CD1c-positive myeloid dendritic cell (primary cell): ENCODE measurements around the gene PCBP2.
"Not testable (repeated sequence)": the region's sequence is repeated elsewhere in the genome, so short reads cannot be mapped to it uniquely, and the experiment has no call there.

Experiments
- DNase-seq: peaks from one replicate; pipeline ENCODE4 v3.0.0-alpha.2; 2016; ENCODE audit errors: extremely low spot score

PCBP2 gene

DNA sequence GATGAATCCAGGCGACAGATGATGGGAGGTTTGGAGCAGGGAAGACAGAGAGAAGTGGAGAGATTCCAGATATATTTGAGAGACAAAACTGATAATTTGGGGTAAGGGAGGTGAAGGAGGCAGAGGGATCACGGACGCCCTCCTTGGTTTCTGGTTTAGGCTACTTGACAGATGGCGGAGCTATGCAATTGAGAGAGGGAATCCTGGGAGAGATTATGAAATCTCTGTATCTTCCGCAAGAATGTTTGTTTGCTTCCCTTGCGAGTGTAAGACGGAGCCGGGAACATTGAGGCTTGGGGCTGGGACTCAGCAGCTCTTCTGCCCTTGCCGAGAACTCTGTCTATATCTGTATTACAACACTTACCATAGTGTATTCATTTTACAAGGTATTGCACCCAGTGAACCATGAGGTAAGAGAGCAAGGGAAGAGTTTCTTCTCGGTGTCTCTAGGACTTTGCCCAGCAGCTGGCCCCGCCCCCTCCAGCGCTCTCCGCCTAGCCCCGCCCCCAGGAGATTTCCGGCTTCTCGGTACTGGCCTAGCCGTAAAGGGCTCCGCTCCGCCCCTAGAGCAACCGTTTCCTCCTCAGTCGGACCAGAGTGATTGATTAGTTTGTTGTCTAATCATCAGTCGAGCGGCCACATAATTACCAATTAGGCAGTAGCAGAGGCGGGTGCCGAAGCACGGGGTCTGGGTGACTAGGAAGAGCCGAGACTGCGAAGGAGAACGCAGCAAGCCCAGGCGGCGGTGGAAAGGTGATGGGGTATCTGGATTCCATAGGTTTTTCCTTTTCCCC is 10.7 kb upstream of the PCBP2 start, which contains the start of gene PRR13:
TSS of gene PRR13 (plus strand) at position 695 of the 794 bp plus-strand sequence. CDS start 981 bp downstream, outside the sequence.
- peak; percentile 99 for DNase-seq

DNA sequence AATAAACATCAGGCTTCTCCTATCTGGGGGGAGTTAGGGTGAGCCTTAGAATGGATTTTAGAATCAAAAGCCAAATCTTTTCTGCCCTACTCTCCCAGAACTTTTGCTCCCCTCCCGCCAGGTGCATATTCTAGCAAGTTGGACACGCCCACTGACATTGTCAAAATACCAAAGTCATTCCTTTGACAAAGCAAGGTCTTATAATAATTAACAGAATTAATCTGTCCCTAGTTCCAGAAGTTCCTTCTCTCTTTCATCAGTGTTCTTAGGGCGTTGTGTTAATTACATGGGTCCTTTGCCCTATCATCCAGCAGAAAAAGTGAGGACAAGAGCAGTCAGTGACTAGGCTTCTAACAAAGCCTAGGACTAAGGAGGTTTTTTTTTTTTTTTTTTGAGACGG is 7.9 kb upstream of the PCBP2 start:
- no peak for DNase-seq

DNA sequence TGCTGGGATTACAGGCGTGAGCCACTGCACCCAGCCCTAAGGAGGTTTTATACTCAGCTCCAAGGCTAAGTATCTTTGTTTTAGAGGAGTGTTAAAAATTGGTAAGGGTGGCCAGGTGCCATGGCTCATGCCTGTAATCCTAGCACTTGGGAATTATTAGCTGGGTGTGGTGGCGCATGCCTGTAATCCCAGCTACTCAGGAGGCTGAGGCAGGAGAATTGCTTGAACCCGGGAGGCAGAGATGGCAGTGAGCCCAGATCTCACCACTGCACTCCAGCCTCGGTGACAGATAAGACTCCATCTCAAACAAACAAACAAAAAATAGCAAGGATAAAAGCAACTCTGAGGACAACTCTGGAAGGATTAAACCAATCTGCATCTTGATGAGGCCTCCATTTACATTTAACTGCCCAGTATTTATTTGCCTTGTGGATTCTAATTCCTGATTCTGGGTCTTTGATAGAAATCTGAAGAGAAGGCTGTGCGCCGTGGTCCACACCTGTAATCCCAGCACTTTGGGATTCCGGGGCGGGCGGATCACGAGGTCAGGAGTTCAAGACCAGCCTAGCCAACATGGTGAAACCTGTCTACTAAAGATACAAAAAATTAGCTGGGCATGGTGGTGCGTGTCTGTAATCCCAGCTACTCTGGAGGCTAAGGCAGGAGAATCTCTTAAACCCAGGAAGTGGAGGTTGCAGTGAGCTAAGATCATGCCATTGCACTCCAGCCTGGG is 7.1 kb upstream of the PCBP2 start:
- not testable (repeated sequence) for DNase-seq

DNA sequence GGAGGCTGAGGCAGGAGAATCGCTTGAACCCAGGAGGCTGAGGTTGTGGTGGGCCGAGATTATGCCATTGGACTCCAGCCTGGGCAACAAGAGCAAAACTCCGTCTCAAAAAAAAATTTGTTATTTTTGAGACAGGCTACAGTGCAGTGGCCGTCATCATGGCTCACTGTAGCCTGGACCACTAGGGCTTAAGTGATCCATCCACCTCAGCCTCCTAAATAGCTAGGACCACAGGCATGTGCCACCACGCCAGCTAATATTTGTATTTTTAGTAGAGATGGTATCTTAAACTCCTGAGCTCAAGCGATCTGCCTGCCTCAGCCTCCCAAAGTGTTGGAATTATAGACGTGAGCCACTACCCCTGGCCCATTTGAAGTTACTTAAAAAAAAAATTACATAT is 966 bp upstream of the PCBP2 start:
- no peak for DNase-seq

DNA sequence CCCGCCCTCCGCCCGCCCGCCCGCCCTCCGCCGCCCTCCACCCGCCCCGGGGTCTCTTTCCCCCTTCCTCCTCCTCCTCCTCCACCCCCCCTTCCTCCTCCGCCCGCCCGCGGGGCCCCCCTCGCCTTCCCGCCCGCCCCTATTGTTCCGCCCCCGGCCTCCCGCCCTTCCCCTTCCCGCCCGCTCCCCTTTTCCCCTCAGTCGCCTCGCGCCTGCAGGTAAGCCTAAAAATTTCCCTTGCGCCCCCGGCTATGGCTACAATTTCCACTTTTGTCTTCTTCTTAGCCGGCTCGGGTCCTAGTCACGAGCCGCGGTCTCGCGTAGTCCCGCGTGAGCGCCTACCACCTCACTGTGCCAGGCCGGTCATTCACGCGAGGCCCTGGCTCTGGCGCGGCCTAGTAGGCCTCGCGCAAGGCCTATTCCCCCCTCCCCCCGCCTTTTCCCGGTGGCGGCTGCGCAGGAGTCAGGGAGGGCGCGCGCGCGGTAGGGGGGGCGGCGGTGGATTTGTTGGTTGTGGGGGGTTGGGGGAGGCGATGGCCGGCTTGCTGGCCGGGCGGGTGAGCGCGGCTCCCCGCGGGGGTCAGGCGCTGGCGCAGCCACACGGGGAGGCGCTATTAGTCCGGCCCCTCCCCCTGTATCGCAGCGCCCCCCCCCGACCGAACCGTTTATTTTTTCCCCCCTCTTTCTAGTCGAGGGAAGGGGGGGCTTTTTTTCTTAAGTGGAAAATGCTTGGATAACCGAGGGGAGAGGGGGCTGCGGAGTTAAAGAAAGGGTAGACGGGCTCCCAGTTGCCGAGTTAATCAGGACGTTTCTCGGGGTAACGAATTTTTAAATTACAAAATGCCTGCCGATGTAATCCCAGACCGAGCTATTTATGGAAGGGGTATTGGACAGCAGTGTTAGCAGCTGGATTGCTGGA is 516 bp downstream of the PCBP2 start:
- DNase-seq: peak; percentile 80

DNA sequence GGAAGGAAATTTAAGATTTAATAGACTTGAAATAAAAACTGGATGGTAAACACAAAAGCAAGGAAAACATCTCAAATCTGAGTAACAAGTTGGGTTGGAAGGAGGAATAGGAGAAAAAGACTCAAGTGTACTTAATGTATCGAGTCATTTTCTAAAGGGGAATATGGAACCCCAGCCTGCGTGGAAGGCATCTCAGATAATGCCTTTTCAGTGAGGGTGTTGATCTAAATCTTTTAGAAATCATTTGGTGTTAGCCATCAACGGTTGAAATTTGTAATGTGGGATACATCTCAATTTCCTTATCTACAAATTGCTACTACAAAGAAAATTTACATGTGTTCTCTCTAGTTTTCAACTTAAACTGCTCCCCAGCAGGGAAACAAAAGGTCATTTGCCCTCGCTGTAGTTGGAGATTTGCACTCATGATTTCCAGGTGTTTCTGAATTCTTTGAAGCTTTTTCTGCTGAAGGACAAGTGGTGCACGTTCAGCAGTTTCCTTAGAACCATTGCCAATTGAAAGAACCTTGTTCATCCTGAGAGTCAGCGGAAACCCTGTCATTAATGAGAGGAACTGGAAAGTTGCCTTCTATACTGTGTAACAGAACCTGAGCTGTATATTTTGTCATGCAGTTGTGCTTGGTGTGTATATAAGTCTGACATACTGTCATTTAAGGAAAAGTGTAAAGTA is 2.2 kb downstream of the PCBP2 start:
- DNase-seq: no peak

DNA sequence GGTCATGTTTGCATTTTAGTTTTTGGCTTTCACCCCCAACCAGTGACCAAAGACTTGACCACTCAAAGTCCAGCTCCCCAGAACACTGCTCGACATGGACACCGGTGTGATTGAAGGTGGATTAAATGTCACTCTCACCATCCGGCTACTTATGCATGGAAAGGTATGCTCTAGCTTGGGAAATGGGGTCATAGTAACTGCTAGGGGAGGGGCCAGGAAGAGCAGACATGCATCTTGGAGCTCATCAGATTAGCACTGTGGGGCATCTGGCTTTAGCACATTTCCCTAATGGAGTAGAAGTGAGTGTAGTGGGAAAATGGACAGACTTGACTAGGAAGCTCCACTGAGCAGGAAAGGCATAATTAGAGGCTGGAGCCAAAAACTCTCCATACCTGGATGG is 2.8 kb downstream of the PCBP2 start:
- no peak for DNase-seq

DNA sequence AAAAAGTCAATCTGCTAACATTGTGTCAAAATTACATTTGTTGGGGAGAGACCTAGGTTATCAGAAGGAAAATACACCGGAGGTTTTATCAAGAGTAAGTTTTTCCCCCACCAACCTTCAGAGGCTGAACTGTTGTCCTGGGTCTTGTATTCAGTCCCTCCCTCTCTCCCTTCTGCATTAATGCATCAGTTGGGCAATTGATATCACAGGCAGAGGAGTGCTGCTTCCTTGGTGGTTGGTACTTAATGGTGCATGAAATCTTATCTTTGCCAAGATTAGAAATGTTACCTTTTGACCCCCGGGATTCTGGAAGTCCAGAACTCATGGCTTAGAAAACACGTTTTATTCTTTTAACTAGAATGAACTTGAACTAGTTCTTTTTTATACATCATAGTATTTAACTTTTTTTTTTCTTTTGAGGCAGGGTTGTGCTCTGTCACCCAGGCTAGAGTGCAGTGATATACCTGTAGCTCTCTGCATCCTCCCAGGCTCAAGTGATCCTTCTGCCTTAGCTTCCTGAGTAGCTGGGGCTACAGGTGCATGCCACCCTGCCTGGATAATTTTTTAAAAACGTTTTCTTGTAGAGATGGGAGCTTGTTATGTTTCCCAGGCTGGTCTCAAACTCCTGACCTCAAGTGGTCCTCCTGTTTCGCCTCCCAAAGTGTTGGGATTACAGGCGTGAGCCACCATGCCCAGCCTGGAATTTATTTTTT is 4.9 kb downstream of the PCBP2 start:
- DNase-seq: no peak

DNA sequence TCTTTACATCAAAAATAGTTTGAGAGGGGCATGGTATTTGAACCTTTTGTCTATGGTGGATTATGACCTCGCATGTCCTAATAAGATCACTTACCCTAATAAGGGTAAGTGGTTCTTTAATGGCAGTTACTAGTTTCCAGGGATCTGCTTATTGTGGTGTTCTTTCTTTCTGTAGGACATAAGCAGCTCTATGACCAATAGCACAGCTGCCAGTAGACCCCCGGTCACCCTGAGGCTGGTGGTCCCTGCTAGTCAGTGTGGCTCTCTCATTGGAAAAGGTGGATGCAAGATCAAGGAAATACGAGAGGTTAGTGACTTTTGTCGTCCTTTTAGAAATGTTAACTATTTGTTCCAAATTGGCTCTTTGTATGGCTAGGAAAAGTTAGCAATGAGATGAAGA is 7.2 kb downstream of the PCBP2 start:
- DNase-seq: no peak

DNA sequence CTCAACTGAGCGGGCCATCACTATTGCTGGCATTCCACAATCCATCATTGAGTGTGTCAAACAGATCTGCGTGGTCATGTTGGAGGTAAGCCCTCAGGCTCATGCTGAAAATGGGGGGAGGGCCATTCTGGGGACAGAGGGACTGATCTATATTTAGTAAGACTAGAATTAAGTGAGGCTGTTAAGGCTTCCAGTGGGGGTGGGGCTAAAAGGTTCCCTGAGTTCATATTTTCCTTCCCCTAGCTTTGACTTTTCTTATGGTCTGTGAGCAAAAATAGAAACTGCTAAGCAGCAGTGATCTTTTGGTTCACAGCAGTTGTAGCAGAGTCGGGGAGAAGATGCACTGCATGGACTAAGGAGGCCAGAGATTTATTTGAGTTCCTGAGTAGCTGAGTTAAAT is 9.2 kb downstream of the PCBP2 start:
- DNase-seq: no peak

DNA sequence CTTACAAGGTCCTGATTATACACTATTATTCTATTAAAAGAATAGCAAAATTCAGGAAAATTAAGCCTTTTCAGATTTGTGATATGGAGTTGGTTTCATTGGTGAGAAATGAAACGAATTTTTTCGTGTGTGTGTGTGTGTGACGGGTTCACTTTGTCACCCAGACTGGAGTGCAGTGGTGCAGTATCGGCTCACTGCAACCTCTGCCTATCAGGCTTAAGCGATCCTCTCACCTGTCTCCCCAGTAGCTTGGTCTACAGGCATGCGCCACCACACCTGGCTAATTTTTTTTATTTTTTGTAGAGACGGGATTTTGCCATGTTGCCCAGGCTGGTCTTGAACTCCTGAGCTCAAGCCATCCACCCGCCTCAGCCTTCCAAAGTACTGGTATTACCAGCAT is 9.7 kb downstream of the PCBP2 start:
- no peak for DNase-seq

DNA sequence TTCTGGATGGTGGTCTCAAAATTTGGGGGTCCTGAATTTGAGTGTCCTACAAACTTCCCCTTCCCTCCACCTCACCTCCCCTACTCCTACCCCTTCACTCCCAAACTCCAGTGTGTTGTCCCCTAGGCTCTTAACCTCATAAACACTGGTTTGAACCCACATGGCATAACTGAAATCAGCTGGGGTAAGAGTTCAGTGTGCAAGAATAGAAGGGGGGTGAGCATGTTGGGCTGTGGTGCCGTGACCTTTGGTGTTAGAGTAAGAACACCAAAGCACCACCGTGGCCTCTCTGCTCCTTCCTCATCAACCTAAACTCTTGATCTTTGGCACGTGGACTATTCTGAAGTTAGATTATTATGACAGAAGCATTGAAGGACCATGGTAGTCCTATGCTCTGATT is 11.0 kb downstream of the PCBP2 start:
- DNase-seq: no peak

DNA sequence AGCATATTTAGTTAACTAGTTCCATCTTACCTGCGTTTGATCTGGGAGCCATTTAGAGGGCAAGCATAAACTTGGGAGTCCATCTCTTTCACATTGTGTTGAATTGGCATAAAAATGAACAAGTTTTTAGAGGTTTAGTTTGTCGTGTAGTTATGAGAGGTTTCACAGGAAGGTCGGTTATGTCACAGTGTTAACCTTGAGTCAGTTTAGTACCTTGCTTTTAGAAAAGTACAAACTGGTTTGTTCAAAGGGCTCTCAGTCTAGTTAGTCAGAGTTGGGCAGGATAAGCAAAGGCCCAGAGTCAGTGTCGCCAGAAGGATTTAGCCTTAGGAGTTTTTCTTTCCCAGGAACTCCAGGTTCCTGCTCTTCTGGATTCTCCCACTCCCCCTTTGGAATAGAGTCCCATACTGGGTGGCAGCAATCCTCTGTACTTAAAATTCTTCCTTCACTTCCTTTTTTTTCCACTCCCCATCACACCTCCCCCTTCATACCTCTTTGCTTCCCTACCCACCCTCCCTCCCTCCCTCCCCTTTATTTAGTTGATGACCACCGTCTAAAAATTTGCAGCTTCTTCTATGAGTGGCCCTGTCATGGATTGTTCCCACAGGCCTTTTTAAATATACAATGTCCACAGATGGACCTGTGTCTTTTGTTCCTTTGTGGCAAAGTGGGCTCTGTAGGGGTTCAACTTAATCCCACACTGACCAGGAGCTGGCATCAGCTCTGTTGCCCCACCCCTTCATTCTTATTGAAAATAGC is 12.1 kb downstream of the PCBP2 start:
- DNase-seq: no peak

DNA sequence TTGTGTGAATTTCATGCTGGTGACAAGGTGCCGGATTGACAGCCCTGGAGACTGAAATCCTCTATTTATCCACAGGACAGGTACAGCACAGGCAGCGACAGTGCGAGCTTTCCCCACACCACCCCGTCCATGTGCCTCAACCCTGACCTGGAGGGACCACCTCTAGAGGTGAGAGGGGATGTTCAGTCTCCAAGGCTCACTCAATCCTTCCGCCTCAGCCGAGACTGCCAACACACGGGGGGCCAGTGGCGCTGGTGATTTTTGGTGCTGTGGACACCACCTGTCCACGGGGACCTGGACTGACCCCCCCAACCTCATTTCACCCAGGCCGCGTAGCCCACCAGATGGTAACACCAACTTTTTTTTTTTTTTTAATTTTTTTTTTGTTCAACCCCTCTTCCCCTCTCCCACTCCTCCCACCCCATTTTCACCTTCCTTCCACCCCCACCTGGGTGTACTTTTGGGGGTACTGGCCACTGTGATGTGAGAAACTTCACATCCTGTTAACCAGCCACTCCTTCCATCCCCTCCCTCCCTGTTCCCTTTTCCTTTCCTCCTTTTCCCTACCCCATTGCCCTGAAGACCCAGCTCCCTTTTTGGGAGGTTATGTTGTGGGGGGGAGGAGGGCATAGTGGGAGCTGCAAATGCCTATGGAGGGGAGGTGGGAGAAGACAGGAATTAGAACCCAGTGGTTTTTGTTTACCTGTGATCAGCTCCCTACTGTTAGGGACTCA is 12.9 kb downstream of the PCBP2 start:
- DNase-seq: no peak

DNA sequence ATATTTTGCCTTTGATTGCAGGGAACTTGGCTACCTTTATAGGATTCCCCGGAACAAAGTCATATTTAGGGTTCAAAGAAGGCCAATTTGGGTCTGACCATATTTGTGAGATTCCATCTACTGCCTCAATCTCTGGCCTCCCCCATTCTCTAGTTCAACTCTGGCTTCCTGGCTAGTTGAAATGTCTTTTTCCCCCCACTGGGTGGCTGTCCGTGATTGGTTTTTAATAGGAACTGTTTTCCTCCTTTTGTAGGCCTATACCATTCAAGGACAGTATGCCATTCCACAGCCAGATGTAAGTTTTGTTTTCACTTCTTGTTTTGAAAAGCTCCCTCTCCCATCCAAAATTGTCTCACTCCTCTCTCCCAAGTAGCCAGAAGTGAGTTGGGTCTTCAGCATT is 13.8 kb downstream of the PCBP2 start:
- DNase-seq: peak; percentile 36

DNA sequence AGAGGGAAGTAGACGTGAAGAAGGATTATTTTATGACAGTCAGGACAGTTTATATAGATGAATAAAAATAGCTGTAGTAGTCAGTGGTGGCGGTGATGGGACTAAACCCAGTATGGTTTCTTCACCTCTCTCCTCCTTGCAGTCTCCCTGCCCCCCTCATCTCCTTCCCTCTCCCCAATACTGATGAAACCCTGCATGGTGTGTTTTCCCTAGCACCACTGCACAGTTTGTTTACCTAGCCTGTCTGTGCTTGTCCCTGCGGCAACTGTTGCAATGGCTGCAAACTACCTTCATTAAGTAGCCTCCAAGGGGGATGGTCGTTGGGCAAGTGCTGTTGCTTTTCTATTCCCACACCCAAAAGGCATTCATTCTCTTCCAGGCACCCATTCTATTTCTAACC is 14.7 kb downstream of the PCBP2 start:
- DNase-seq: no peak

DNA sequence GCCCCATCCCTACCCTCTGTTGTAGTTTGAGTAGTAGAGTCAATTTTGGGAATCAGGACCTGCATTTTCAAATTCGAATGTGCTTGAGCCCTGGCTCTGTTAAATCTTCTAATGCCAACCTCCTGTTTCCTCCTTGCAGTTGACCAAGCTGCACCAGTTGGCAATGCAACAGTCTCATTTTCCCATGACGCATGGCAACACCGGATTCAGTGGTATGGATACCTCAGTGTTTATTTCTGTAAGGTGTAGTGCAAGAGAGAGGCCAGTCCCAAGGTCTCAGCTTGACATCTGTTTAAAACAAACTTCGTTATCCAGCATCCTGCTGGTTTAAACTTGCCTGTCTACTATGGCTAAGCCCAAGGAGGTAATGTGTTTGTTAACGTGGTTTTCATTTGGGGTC is 15.2 kb downstream of the PCBP2 start:
- DNase-seq: no peak

DNA sequence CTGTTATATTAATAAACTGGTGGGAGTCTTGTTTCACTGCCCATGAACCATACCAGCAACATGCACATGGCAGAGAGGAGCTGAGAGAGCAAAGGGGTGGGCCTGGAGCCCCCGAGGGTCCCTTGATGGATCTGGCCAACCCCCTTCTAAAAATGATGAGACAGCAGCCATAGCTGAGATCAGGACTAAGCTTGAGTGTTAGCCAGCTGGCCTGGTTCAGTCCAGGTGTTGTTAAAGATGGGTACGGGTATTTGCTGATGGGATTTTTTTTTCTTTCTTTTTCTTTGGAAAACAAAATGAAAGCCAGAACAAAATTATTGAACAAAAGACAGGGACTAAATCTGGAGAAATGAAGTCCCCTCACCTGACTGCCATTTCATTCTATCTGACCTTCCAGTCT is 16.0 kb downstream of the PCBP2 start:
- no peak for DNase-seq

DNA sequence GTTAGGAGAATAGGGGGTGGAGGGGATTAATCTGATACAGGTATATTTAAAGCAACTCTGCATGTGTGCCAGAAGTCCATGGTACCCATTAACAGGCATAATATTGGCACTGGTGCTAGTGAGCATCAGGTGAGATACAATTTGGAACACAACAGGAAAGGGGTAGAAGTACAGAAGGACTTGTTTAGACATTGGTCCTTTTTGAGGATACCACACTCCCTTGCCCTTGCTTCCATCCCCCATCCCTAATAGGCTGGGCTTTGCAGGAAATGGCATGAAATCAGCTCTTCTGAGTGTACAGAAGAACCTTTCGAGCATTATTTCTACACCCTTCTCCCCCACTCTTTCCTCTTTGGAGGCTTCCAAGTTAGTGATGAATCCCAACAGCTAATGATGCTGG is 16.4 kb downstream of the PCBP2 start:
- DNase-seq: no peak
